ENCODE measurements around the gene DOCK3.
"Not testable (repeated sequence)": the region's sequence is repeated elsewhere in the genome, so short reads cannot be mapped to it uniquely, and the experiment has no call there.

DOCK3 gene

GRCh38 chr3:50885070-50885850, 210.5 kb downstream of the DOCK3 start:
- Histone ChIP-seq H3K36me3 (ENCODE audit: insufficient read depth, low read length) (no peaks in the 10 kb centered on the region), H3K9me3 (ENCODE audit: low read depth, low read length) (no peaks in the 10 kb centered on the region), H3K9ac (ENCODE audit: insufficient read length) (no peak overlapping the region), H3K4me3 (no peak overlapping the region), H3K27ac (no peak overlapping the region)
- no peak for DNase-seq (ENCODE audit: low read depth, low spot score)
- TF ChIP-seq EZH2 (IDR thresholded peaks at IDR 0.05) (no peak), FOXP2 (optimal IDR thresholded peaks at IDR 0.05; ENCODE audit: control extremely low read depth, extremely low read length, insufficient read depth) (no peak), POLR2AphosphoS5 (IDR thresholded peaks at IDR 0.05; ENCODE audit: borderline replicate concordance, low read depth, low read length) (no peak)

GRCh38 chr3:50890688-50891344, 216.1 kb downstream of the DOCK3 start:
- Histone ChIP-seq H3K27ac (no peak overlapping the region), H3K9ac (ENCODE audit: insufficient read length) (no peak overlapping the region), H3K36me3 (ENCODE audit: insufficient read depth, low read length) (no peaks in the 10 kb centered on the region), H3K9me3 (ENCODE audit: low read depth, low read length) (no peaks in the 10 kb centered on the region), H3K4me3 (no peak overlapping the region)
- no peak for DNase-seq (ENCODE audit: low read depth, low spot score)
- TF ChIP-seq POLR2AphosphoS5 (IDR thresholded peaks at IDR 0.05; ENCODE audit: borderline replicate concordance, low read depth, low read length) (no peak), EZH2 (IDR thresholded peaks at IDR 0.05) (no peak), FOXP2 (optimal IDR thresholded peaks at IDR 0.05; ENCODE audit: control extremely low read depth, extremely low read length, insufficient read depth) (no peak)

- not testable (repeated sequence) for H3K9ac ChIP-seq (ENCODE audit: insufficient read length); DNase-seq (ENCODE audit: low read depth, low spot score); H3K9me3 ChIP-seq (ENCODE audit: low read depth, low read length); H3K4me3 ChIP-seq; H3K27ac ChIP-seq; H3K36me3 ChIP-seq (ENCODE audit: insufficient read depth, low read length)
Measured at GRCh38 chr3:50901097-50901496, 226.4 kb downstream of the DOCK3 start.

- Histone ChIP-seq H3K9ac (ENCODE audit: insufficient read length) (no peak overlapping the region), H3K4me3 (no peak overlapping the region), H3K9me3 (ENCODE audit: low read depth, low read length) (no peaks in the 10 kb centered on the region), H3K36me3 (ENCODE audit: insufficient read depth, low read length) (no peaks in the 10 kb centered on the region), H3K27ac (no peak overlapping the region)
- no peak for DNase-seq (ENCODE audit: low read depth, low spot score)
- TF ChIP-seq FOXP2 (optimal IDR thresholded peaks at IDR 0.05; ENCODE audit: control extremely low read depth, extremely low read length, insufficient read depth): no peak
- no peak for TF ChIP-seq POLR2AphosphoS5 (IDR thresholded peaks at IDR 0.05; ENCODE audit: borderline replicate concordance, low read depth, low read length)
- no peak for TF ChIP-seq EZH2 (IDR thresholded peaks at IDR 0.05)
Measured at GRCh38 chr3:50912746-50913145, 238.0 kb downstream of the DOCK3 start.

GRCh38 chr3:50913260-50913659, 238.5 kb downstream of the DOCK3 start:
- Histone ChIP-seq H3K36me3 (ENCODE audit: insufficient read depth, low read length) (no peaks in the 10 kb centered on the region), H3K27ac (no peak overlapping the region), H3K4me3 (no peak overlapping the region), H3K9me3 (ENCODE audit: low read depth, low read length) (no peaks in the 10 kb centered on the region), H3K9ac (ENCODE audit: insufficient read length) (no peak overlapping the region)
- TF ChIP-seq FOXP2 (optimal IDR thresholded peaks at IDR 0.05; ENCODE audit: control extremely low read depth, extremely low read length, insufficient read depth) (no peak), POLR2AphosphoS5 (IDR thresholded peaks at IDR 0.05; ENCODE audit: borderline replicate concordance, low read depth, low read length) (no peak), EZH2 (IDR thresholded peaks at IDR 0.05) (no peak)
- no peak for DNase-seq (ENCODE audit: low read depth, low spot score)

GRCh38 chr3:50922071-50922470, 247.3 kb downstream of the DOCK3 start:
- H3K4me3 ChIP-seq; H3K36me3 ChIP-seq (ENCODE audit: insufficient read depth, low read length); H3K27ac ChIP-seq; DNase-seq (ENCODE audit: low read depth, low spot score); H3K9ac ChIP-seq (ENCODE audit: insufficient read length); H3K9me3 ChIP-seq (ENCODE audit: low read depth, low read length): not testable (repeated sequence)

GRCh38 chr3:50923955-50924354, 249.2 kb downstream of the DOCK3 start:
- Histone ChIP-seq H3K9ac (ENCODE audit: insufficient read length) (no peak overlapping the region), H3K36me3 (ENCODE audit: insufficient read depth, low read length) (no peaks in the 10 kb centered on the region), H3K9me3 (ENCODE audit: low read depth, low read length) (no peaks in the 10 kb centered on the region), H3K4me3 (no peak overlapping the region), H3K27ac (no peak overlapping the region)
- no peak for TF ChIP-seq POLR2AphosphoS5 (IDR thresholded peaks at IDR 0.05; ENCODE audit: borderline replicate concordance, low read depth, low read length)
- TF ChIP-seq EZH2 (IDR thresholded peaks at IDR 0.05): no peak
- no peak for TF ChIP-seq FOXP2 (optimal IDR thresholded peaks at IDR 0.05; ENCODE audit: control extremely low read depth, extremely low read length, insufficient read depth)
- no peak for DNase-seq (ENCODE audit: low read depth, low spot score)

GRCh38 chr3:50924638-50925037, 249.9 kb downstream of the DOCK3 start:
- TF ChIP-seq FOXP2 (optimal IDR thresholded peaks at IDR 0.05; ENCODE audit: control extremely low read depth, extremely low read length, insufficient read depth) (no peak), EZH2 (IDR thresholded peaks at IDR 0.05) (no peak)
- Histone ChIP-seq H3K4me3 (no peak overlapping the region), H3K36me3 (ENCODE audit: insufficient read depth, low read length) (no peaks in the 10 kb centered on the region), H3K9ac (ENCODE audit: insufficient read length) (no peak overlapping the region), H3K9me3 (ENCODE audit: low read depth, low read length) (no peaks in the 10 kb centered on the region), H3K27ac (no peak overlapping the region)
- no peak for DNase-seq (ENCODE audit: low read depth, low spot score)

- no peak for DNase-seq (ENCODE audit: low read depth, low spot score)
- H3K9me3 ChIP-seq (ENCODE audit: low read depth, low read length): no peaks in the 10 kb centered on the region
- H3K27ac ChIP-seq: no peak overlapping the region
- no peak overlapping the region for H3K9ac ChIP-seq (ENCODE audit: insufficient read length)
- H3K36me3 ChIP-seq (ENCODE audit: insufficient read depth, low read length): no peaks in the 10 kb centered on the region
- no peak for TF ChIP-seq POLR2AphosphoS5 (IDR thresholded peaks at IDR 0.05; ENCODE audit: borderline replicate concordance, low read depth, low read length)
- TF ChIP-seq FOXP2 (optimal IDR thresholded peaks at IDR 0.05; ENCODE audit: control extremely low read depth, extremely low read length, insufficient read depth): no peak
- no peak for TF ChIP-seq EZH2 (IDR thresholded peaks at IDR 0.05)
- H3K4me3 ChIP-seq: no peak overlapping the region
Measured at GRCh38 chr3:50926868-50927267, 252.1 kb downstream of the DOCK3 start.
